Gastrocnemius medialis (tissue), 4 donors: ENCODE data around the gene RCOR3.

Source experiments
- CTCF ChIP-seq, 5 experiments: fragments of 450-650 bp in 3 of 5; fragments of 200-600 bp in 2 of 5; sonication (generic) in 2 of 5; IDR thresholded peaks in 4 of 5; conservative IDR thresholded peaks in 1 of 5; 1 replicate in 4 of 5; 2 replicates in 1 of 5; pipeline ENCODE4 v1.5.1; 2016 to 2019; ENCODE audit warnings: antibody characterized with exemption in 5 of 5, mild to moderate bottlenecking in 3 of 5, moderate library complexity in 3 of 5
- POLR2A ChIP-seq, 2 donors: fragments of 450-650 bp; IDR thresholded peaks; one replicate each; pipeline ENCODE4 v1.6.1; 2017; ENCODE audit warnings: antibody characterized with exemption in 2 of 2, mild to moderate bottlenecking in 2 of 2, moderate library complexity in 2 of 2

GRCh38 chr1:211340622-211341507, 81.7 kb downstream of the RCOR3 start:
- TF ChIP-seq CTCF (IDR thresholded peaks at IDR 0.05 in 4 of 5, conservative IDR thresholded peaks at IDR 0.05 in 1 of 5) (no peak), POLR2A (IDR thresholded peaks at IDR 0.05) (no peak)
